Measurements from ENCODE around the gene CHD6. TPM values are rescaled to one million over a fixed set of nuclear protein-coding genes. Genes with fewer than 3 reads are reported as not detected.

The CHD6 gene
- total RNA-seq, 1 experiment from 2014 or later: 26.6 TPM

DNA sequence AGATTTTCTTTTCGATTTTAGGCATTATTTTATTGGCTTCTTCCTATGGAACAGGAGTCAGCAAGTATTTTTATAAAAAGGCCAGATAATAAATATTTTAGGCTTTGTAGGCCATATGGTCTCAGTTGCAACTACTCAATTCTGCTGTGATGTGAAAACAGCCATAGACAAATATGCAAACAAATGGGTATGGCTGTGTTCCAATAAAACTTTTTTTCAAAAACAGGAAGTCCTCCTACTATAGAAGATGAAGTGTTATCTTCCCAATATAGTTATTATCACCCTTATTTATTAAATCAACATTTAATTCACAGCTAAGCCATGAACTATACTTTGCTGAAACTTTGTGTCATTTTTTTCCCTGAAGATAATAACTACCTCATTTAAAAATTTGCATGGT lies 57.2 kb downstream of the CHD6 start:
- intact Hi-C loops (cut with micrococcal nuclease): no loop called here
- Histone ChIP-seq H3K4me3 (replicated peaks in 1 of 2; ENCODE audit: low read depth in 1 of 2, low read length in 2 of 2) (no peak overlapping the region), H3K36me3 (ENCODE audit: control insufficient read depth in 1 of 2, insufficient read depth in 2 of 2, low read length in 2 of 2) (no peaks in the 10 kb centered on the region), H3K9me3 (ENCODE audit: control insufficient read depth in 1 of 2, insufficient read depth in 1 of 2, low read depth in 1 of 2, low read length in 2 of 2) (no peaks in the 10 kb centered on the region), H3K4me1 (ENCODE audit: control insufficient read depth in 1 of 2, insufficient read depth in 2 of 2, low read length in 2 of 2) (no peaks in the 10 kb centered on the region), H3K9ac (ENCODE audit: low read length) (no peak overlapping the region), H3K27ac (ENCODE audit: low read depth, low read length) (no peak overlapping the region), H3K9me2 (ENCODE audit: insufficient read depth) (no peaks in the 10 kb centered on the region), H3K27me3 (ENCODE audit: insufficient read depth, low read length) (no peaks in the 10 kb centered on the region), H2AFZ (ENCODE audit: low read depth, low read length, poor library complexity, severe bottlenecking) (no peak overlapping the region), H3K79me2 (ENCODE audit: insufficient read depth, low read length) (peaks cover 12% of the 10 kb centered on the region), H3K4me2 (ENCODE audit: low read length) (no peak overlapping the region), H4K20me1 (ENCODE audit: insufficient read depth) (no peaks in the 10 kb centered on the region)
- ChIA-PET CTCF (no interaction called here), POLR2A (no interaction called here), RAD21 (ENCODE audit: low non-redundant PET in 1 of 2, low total read pairs in 2 of 2, uncharacterized antibody in 2 of 2, unreplicated experiment in 2 of 2) (no interaction called here)
- no TSS peak for BruUV-seq (replicated peaks)
- TF ChIP-seq CBX3 (IDR thresholded peaks at IDR 0.05; ENCODE audit: low read depth): no peak
- TF ChIP-seq, protein P1, sequence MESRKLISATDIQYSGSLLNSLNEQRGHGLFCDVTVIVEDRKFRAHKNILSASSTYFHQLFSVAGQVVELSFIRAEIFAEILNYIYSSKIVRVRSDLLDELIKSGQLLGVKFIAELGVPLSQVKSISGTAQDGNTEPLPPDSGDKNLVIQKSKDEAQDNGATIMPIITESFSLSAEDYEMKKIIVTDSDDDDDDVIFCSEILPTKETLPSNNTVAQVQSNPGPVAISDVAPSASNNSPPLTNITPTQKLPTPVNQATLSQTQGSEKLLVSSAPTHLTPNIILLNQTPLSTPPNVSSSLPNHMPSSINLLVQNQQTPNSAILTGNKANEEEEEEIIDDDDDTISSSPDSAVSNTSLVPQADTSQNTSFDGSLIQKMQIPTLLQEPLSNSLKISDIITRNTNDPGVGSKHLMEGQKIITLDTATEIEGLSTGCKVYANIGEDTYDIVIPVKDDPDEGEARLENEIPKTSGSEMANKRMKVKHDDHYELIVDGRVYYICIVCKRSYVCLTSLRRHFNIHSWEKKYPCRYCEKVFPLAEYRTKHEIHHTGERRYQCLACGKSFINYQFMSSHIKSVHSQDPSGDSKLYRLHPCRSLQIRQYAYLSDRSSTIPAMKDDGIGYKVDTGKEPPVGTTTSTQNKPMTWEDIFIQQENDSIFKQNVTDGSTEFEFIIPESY (IDR thresholded peaks at IDR 0.05; ENCODE audit: extremely low read depth, insufficient replicate concordance, low read length): no peak
- TF ChIP-seq, protein P2, sequence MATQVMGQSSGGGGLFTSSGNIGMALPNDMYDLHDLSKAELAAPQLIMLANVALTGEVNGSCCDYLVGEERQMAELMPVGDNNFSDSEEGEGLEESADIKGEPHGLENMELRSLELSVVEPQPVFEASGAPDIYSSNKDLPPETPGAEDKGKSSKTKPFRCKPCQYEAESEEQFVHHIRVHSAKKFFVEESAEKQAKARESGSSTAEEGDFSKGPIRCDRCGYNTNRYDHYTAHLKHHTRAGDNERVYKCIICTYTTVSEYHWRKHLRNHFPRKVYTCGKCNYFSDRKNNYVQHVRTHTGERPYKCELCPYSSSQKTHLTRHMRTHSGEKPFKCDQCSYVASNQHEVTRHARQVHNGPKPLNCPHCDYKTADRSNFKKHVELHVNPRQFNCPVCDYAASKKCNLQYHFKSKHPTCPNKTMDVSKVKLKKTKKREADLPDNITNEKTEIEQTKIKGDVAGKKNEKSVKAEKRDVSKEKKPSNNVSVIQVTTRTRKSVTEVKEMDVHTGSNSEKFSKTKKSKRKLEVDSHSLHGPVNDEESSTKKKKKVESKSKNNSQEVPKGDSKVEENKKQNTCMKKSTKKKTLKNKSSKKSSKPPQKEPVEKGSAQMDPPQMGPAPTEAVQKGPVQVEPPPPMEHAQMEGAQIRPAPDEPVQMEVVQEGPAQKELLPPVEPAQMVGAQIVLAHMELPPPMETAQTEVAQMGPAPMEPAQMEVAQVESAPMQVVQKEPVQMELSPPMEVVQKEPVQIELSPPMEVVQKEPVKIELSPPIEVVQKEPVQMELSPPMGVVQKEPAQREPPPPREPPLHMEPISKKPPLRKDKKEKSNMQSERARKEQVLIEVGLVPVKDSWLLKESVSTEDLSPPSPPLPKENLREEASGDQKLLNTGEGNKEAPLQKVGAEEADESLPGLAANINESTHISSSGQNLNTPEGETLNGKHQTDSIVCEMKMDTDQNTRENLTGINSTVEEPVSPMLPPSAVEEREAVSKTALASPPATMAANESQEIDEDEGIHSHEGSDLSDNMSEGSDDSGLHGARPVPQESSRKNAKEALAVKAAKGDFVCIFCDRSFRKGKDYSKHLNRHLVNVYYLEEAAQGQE (IDR thresholded peaks at IDR 0.05; ENCODE audit: low read depth): no peak
- no peak for TF ChIP-seq ELF1 (IDR thresholded peaks at IDR 0.05; ENCODE audit: borderline replicate concordance, low read depth)
- TF ChIP-seq TCF7L2 (IDR thresholded peaks at IDR 0.05; ENCODE audit: borderline replicate concordance, extremely low read depth, insufficient read depth, insufficient read length): no peak
- TF ChIP-seq POLR2AphosphoS5 (IDR thresholded peaks at IDR 0.05; ENCODE audit: low read depth, low read length): no peak
- TF ChIP-seq ZFX (IDR thresholded peaks at IDR 0.05): no peak
- TF ChIP-seq SP1 (IDR thresholded peaks at IDR 0.05; ENCODE audit: low read depth): no peak
- no peak for TF ChIP-seq YY1 (IDR thresholded peaks at IDR 0.05; ENCODE audit: extremely low read depth, insufficient replicate concordance, low read depth, low read length)
- no peak for TF ChIP-seq RAD21 (IDR thresholded peaks at IDR 0.05; ENCODE audit: low read depth)
- TF ChIP-seq EZH2phosphoT487 (IDR thresholded peaks at IDR 0.05; ENCODE audit: borderline replicate concordance): no peak
- TF ChIP-seq EZH2 (IDR thresholded peaks at IDR 0.05): no peak
- no peak for TF ChIP-seq ZNF274 (IDR thresholded peaks at IDR 0.05; ENCODE audit: low read depth, low read length)
- no peak for TF ChIP-seq POLR2A (IDR thresholded peaks at IDR 0.05; ENCODE audit: borderline replicate concordance, extremely low read depth, insufficient read depth, insufficient read length)
- no peak for TF ChIP-seq FOSL1 (IDR thresholded peaks at IDR 0.05; ENCODE audit: low read depth)
- no peak for TF ChIP-seq SIN3A (IDR thresholded peaks at IDR 0.05; ENCODE audit: low read depth)
- TF ChIP-seq EGR1 (IDR thresholded peaks at IDR 0.05; ENCODE audit: low read depth): no peak
- no peak for TF ChIP-seq CEBPB (IDR thresholded peaks at IDR 0.05; ENCODE audit: low read depth)
- TF ChIP-seq JUND (IDR thresholded peaks at IDR 0.05): no peak
- TF ChIP-seq, protein P3, sequence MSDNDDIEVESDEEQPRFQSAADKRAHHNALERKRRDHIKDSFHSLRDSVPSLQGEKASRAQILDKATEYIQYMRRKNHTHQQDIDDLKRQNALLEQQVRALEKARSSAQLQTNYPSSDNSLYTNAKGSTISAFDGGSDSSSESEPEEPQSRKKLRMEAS (IDR thresholded peaks at IDR 0.05): no peak
- DNase-seq (ENCODE audit: low read depth, low spot score) (no peak), ATAC-seq (no peak)

Measured in HCT116 (cell line).